GM12892 (cell line): ENCODE results near the gene ZNF44.
A peak's percentile ranks its signal among the peaks of the same experiment; 100 is the strongest.

Source experiments
- POLR2A ChIP-seq: IDR thresholded peaks from 2 replicates; pipeline ENCODE4 v1.6.1; 2011; ENCODE audit warnings: low read depth, low read length, control low read depth
- POLR2AphosphoS5 ChIP-seq: IDR thresholded peaks from 2 replicates; pipeline ENCODE4 v1.6.1; 2011; ENCODE audit warnings: low read depth, low read length, control low read depth
- TAF1 ChIP-seq: IDR thresholded peaks from 2 replicates; pipeline ENCODE4 v1.6.1; 2011; ENCODE audit warnings: low read depth, mild to moderate bottlenecking, control low read depth, low read length, borderline replicate concordance

- TF ChIP-seq POLR2A (no peak), POLR2AphosphoS5 (no peak), TAF1 (0 out of 2 replicates have a peak, but pooled peaks have one; percentile 30)
Observed at GRCh38 chr19:12331211-12331941, 36.7 kb upstream of the ZNF44 start.
